ENCODE results near the gene PDS5A. TPM values are rescaled to one million over a fixed set of nuclear protein-coding genes. Genes with fewer than 3 reads are reported as not detected.

Gene PDS5A
- total and polyA plus RNA-seq, 2 of the 13 experiments (the other 11 are each of a cell fraction or from before 2014, with no cell fraction given): 31.8 to 57.0 TPM

DNA sequence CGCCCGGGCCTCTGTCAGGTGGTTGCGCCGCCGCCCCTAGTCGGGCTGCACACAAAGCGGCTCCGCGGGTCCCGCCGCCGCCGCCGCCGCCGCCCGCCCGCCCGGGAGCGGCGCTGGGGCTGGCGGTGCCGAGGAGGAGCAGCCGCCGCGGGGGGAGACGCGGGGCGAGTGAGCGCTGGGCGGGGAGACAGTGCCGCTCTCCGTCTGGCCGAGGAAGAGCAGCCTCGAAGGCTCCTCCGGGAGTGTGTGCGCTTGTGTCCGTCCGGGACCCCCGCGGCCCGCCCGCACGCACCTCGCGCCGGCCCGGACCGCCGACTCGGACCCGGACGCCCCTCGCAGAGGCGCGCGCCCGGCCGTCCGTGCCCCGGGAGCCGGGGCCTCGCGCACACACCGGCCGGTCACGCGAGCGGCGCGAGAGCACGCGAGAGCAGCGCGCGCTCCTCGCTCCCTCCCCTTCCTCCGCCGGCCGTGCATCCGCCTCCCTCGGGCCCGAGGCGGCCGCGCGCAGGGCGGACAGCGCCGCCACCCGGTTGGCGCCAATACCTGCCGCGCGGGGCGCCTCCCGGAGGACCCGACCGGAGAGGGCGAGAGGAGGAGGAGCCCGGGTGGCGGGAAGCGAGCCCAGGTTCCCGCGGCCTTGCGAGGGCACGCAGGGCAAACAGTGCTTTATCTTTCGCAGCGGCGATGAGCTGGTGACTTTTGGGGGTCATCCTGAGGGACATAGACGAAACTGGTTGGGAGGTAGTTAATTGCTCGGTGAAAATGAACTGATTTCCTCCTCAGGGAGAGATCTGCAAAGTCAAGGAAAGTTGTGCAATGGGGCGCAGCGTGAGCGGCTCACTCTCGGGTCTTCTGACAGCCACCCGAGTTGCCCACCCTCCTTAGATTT lies at the start of gene PDS5A (continued):
- no peak for TF ChIP-seq EZH2 (conservative IDR thresholded peaks at IDR 0.05; ENCODE audit: low read depth, low read length)
- peak; percentile 92; the same call in 1 of the 2 replicates for TF ChIP-seq ZNF790 (CRISPR knock-in tag; IDR thresholded peaks at IDR 0.05; ENCODE audit: borderline replicate concordance)
- TF ChIP-seq PBX3 (CRISPR knock-in tag; IDR thresholded peaks at IDR 0.05; ENCODE audit: borderline replicate concordance): no peak
- peak; percentile 97 for TF ChIP-seq ARNT2 (CRISPR knock-in tag; IDR thresholded peaks at IDR 0.05; ENCODE audit: low read depth)
- TF ChIP-seq, protein P1, sequence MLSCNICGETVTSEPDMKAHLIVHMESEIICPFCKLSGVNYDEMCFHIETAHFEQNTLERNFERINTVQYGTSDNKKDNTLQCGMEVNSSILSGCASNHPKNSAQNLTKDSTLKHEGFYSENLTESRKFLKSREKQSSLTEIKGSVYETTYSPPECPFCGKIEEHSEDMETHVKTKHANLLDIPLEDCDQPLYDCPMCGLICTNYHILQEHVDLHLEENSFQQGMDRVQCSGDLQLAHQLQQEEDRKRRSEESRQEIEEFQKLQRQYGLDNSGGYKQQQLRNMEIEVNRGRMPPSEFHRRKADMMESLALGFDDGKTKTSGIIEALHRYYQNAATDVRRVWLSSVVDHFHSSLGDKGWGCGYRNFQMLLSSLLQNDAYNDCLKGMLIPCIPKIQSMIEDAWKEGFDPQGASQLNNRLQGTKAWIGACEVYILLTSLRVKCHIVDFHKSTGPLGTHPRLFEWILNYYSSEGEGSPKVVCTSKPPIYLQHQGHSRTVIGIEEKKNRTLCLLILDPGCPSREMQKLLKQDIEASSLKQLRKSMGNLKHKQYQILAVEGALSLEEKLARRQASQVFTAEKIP (CRISPR knock-in tag; IDR thresholded peaks at IDR 0.05; ENCODE audit: borderline replicate concordance): no peak
- TF ChIP-seq ZNF280D (CRISPR knock-in tag; IDR thresholded peaks at IDR 0.05): 0 out of 2 replicates have a peak, but pooled peaks have one; percentile 51
- no peak for TF ChIP-seq MATR3 (CRISPR knock-in tag; IDR thresholded peaks at IDR 0.05)
- 0 out of 2 replicates have a peak, but pooled peaks have one; percentile 45 for TF ChIP-seq KLF12 (CRISPR knock-in tag; IDR thresholded peaks at IDR 0.05; ENCODE audit: borderline replicate concordance)
- no peak; the same call in 1 of the 2 replicates for TF ChIP-seq ZSCAN12 (CRISPR knock-in tag; IDR thresholded peaks at IDR 0.05)
- TF ChIP-seq, protein P2, sequence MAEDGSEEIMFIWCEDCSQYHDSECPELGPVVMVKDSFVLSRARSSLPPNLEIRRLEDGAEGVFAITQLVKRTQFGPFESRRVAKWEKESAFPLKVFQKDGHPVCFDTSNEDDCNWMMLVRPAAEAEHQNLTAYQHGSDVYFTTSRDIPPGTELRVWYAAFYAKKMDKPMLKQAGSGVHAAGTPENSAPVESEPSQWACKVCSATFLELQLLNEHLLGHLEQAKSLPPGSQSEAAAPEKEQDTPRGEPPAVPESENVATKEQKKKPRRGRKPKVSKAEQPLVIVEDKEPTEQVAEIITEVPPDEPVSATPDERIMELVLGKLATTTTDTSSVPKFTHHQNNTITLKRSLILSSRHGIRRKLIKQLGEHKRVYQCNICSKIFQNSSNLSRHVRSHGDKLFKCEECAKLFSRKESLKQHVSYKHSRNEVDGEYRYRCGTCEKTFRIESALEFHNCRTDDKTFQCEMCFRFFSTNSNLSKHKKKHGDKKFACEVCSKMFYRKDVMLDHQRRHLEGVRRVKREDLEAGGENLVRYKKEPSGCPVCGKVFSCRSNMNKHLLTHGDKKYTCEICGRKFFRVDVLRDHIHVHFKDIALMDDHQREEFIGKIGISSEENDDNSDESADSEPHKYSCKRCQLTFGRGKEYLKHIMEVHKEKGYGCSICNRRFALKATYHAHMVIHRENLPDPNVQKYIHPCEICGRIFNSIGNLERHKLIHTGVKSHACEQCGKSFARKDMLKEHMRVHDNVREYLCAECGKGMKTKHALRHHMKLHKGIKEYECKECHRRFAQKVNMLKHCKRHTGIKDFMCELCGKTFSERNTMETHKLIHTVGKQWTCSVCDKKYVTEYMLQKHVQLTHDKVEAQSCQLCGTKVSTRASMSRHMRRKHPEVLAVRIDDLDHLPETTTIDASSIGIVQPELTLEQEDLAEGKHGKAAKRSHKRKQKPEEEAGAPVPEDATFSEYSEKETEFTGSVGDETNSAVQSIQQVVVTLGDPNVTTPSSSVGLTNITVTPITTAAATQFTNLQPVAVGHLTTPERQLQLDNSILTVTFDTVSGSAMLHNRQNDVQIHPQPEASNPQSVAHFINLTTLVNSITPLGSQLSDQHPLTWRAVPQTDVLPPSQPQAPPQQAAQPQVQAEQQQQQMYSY (CRISPR knock-in tag; IDR thresholded peaks at IDR 0.05): no peak
- TF ChIP-seq MEIS2 (CRISPR knock-in tag; IDR thresholded peaks at IDR 0.05): peak; percentile 41; the same call in 1 of the 2 replicates
- TF ChIP-seq ZFP82 (CRISPR knock-in tag; IDR thresholded peaks at IDR 0.05; ENCODE audit: borderline replicate concordance): no peak; the same call in 1 of the 2 replicates
- TF ChIP-seq ZSCAN21 (CRISPR knock-in tag; IDR thresholded peaks at IDR 0.05; ENCODE audit: borderline replicate concordance): peak; percentile 84
- TF ChIP-seq CREB3 (CRISPR knock-in tag; IDR thresholded peaks at IDR 0.05): no peak

Measured in HepG2 (cell line).